K562 (cell line): ENCODE data around the gene YIPF4. TPM values are rescaled to one million over a fixed set of nuclear protein-coding genes. Genes with fewer than 3 reads are reported as not detected.
A peak's percentile ranks its signal among the peaks of the same experiment; 100 is the strongest.

Experiments
- ATAC-seq: fragments of 200-7000 bp; cut with Tn5 transposase; 3 replicates; pipeline ENCODE4 v1.9.1; 2020; ENCODE audit warnings: moderate library complexity
- BruUV-seq: library from RNA; stranded (reverse); fragments of 400-500 nt; replicated peaks from 2 replicates; lab custom pipeline; 2021; lab: Mats Ljungman, UMichigan
- CTCF ChIA-PET: fragments of 300-600 bp; formaldehyde crosslinking; extraction: SDS; loops from one replicate; lab custom pipeline; 2021; ENCODE audit warnings: low intra/inter-chr PET ratio; lab: Yijun Ruan, JAX
- POLR2A ChIA-PET: fragments of 300-600, 350-650 bp; sonication (Branson Sonifier 250); formaldehyde crosslinking; extraction: SDS; loops from one replicate; lab custom pipeline; 2021; ENCODE audit warnings: antibody characterized with exemption, inconsistent platforms; lab: Yijun Ruan, JAX
- DNase-seq, 4 experiments: peaks; one replicate each; pipeline versions ENCODE4 v3.0.0 to v3.0.0-alpha.2; 2011 to 2018; ENCODE audit warnings: low spot score in 3 of 4, mixed read lengths in 3 of 4; ENCODE audit errors: extremely low read depth in 1 of 4
- FAIRE-seq: peaks from 2 replicates; lab custom pipeline; 2011; peaks lifted over from hg19 to GRCh38; lab: Jason Lieb, UNC
- H2AFZ ChIP-seq: 2 replicates; pipeline ENCODE4 v1.6.0; 2011; ENCODE audit warnings: low read depth, low read length, control low read depth, inconsistent platforms
- H3K27ac ChIP-seq: fragments of 200-600 bp; 3 replicates; pipeline ENCODE4 v1.8.0; 2011; ENCODE audit warnings: low read depth, mild to moderate bottlenecking, control low read depth, inconsistent platforms, low read length, moderate library complexity, mixed read lengths; ENCODE audit errors: extremely low read depth
- H3K27me3 ChIP-seq, 2 experiments: fragments of 300-600 bp in 1 of 2; 2 replicates in 1 of 2; 3 replicates in 1 of 2; pipeline versions ENCODE4 v1.6.0 to v1.8.0; 2011; ENCODE audit warnings: inconsistent platforms in 2 of 2, low read length in 2 of 2, mild to moderate bottlenecking in 1 of 2, mixed read lengths in 1 of 2, moderate library complexity in 1 of 2; ENCODE audit not compliant: control insufficient read depth in 2 of 2, insufficient read depth in 2 of 2
- H3K36me3 ChIP-seq: fragments of 300-600 bp; 3 replicates; pipeline ENCODE4 v1.8.0; 2011; ENCODE audit warnings: mild to moderate bottlenecking, low read length, inconsistent platforms; ENCODE audit not compliant: control insufficient read depth, insufficient read depth
- H3K4me1 ChIP-seq, 2 experiments: fragments of 200-600 bp in 1 of 2; replicated peaks in 1 of 2; 2 replicates in 1 of 2; 3 replicates in 1 of 2; pipeline versions ENCODE4 v1.5.1 to v1.8.0; 2011; ENCODE audit warnings: inconsistent platforms in 2 of 2, low read length in 2 of 2, mild to moderate bottlenecking in 1 of 2, mixed read lengths in 1 of 2, moderate library complexity in 1 of 2; ENCODE audit not compliant: control insufficient read depth in 2 of 2, insufficient read depth in 2 of 2
- H3K4me2 ChIP-seq: 2 replicates; pipeline ENCODE4 v1.6.1; 2011; ENCODE audit warnings: low read length, control low read depth, inconsistent platforms, mixed read lengths; ENCODE audit not compliant: insufficient read depth
- H3K4me3 ChIP-seq: fragments of 200-600 bp; sonication (generic), shearing (Covaris generic); 2 replicates; pipeline ENCODE4 v1.5.1; 2016; ENCODE audit warnings: control low read depth, inconsistent platforms
- H3K79me2 ChIP-seq: fragments of 200-600 bp; 3 replicates; pipeline ENCODE4 v1.8.0; 2011; ENCODE audit warnings: low read length, inconsistent platforms; ENCODE audit not compliant: control insufficient read depth, insufficient read depth
- H3K9ac ChIP-seq, 2 experiments: 2 replicates each; pipeline versions ENCODE4 v1.6.0 to v1.6.1; 2011; ENCODE audit warnings: low read depth in 2 of 2, low read length in 2 of 2, control low read depth in 1 of 2, inconsistent platforms in 1 of 2, mild to moderate bottlenecking in 1 of 2, mixed read lengths in 1 of 2; ENCODE audit not compliant: insufficient read depth in 1 of 2
- H3K9me1 ChIP-seq: one replicate; pipeline ENCODE4 v1.6.0; 2011; ENCODE audit warnings: inconsistent platforms, mild to moderate bottlenecking, low read length, moderate library complexity; ENCODE audit not compliant: control insufficient read depth, insufficient read depth
- H3K9me3 ChIP-seq: replicated peaks from 2 replicates; pipeline ENCODE4 v1.5.1; 2011; ENCODE audit warnings: low read depth, low read length, inconsistent platforms; ENCODE audit not compliant: control insufficient read depth, insufficient read depth
- H4K20me1 ChIP-seq: replicated peaks from 2 replicates; pipeline ENCODE4 v1.6.1; 2011; ENCODE audit warnings: low read length, inconsistent platforms, mixed read lengths; ENCODE audit not compliant: control insufficient read depth, insufficient read depth
- ADNP ChIP-seq: fragments of 200-800 bp; sonication (Bioruptor generic); IDR thresholded peaks from 2 replicates; pipeline ENCODE4 v1.6.1; 2016; ENCODE audit warnings: missing genetic modification characterization, missing compliant biosample characterization
- CREM ChIP-seq: IDR thresholded peaks from 2 replicates; pipeline ENCODE4 v1.6.1; 2014; ENCODE audit warnings: antibody characterized with exemption, low read depth
- DACH1 ChIP-seq: fragments of 450-650 bp; IDR thresholded peaks from 2 replicates; pipeline ENCODE4 v1.6.1; 2018; ENCODE audit not compliant: partially characterized antibody
- FOXJ2 ChIP-seq: fragments of 200-800 bp; sonication (Bioruptor generic); IDR thresholded peaks from 2 replicates; pipeline ENCODE4 v1.6.1; 2016; ENCODE audit warnings: missing genetic modification characterization, missing compliant biosample characterization
- GABPB2 ChIP-seq: fragments of 250-450 bp; sonication (Bioruptor Pico); conservative IDR thresholded peaks from 2 replicates; pipeline ENCODE4 v1.5.1; 2021; ENCODE audit warnings: mild to moderate bottlenecking
- KLF13 ChIP-seq: fragments of 450-650 bp; IDR thresholded peaks from 2 replicates; pipeline ENCODE4 v1.6.1; 2016; ENCODE audit warnings: missing genetic modification characterization, low read depth, mild to moderate bottlenecking, missing compliant biosample characterization, moderate library complexity, borderline replicate concordance
- SREBF2 ChIP-seq: sonication (generic); formaldehyde crosslinking; IDR thresholded peaks from 2 replicates; pipeline ENCODE4 v1.4.0; 2020; ENCODE audit warnings: mild to moderate bottlenecking, missing genetic modification reagents
- ZFX ChIP-seq: sonication (generic); formaldehyde crosslinking; IDR thresholded peaks from 2 replicates; pipeline ENCODE4 v1.8.0; 2022; ENCODE audit warnings: mild to moderate bottlenecking, missing genetic modification reagents, moderate library complexity
- ZNF23 ChIP-seq: fragments of 250-450 bp; sonication (Bioruptor Pico); IDR thresholded peaks from 2 replicates; pipeline ENCODE4 v1.4.0; 2020; ENCODE audit warnings: mild to moderate bottlenecking
- ZNF436 ChIP-seq: fragments of 250-450, 450-650 bp; sonication (Bioruptor Pico); formaldehyde crosslinking; IDR thresholded peaks from 2 replicates; pipeline ENCODE4 v1.7.0; 2020; ENCODE audit warnings: mild to moderate bottlenecking
- WGBS: fragments of 100-300 bp; shearing (Covaris generic); methylation state at CpG from one replicate; pipeline ENCODE4 v1.1.6; 2016; ENCODE audit warnings: low coverage, mixed read lengths; ENCODE audit not compliant: insufficient coverage; ENCODE audit errors: missing lambda C conversion rate; 5-methylcytosine and 5-hydroxymethylcytosine counted together
- in situ Hi-C: fragments of 300-500 bp; cut with MboI; formaldehyde crosslinking; loops from 4 replicates; pipeline ENCODE4 v1.15.0; 2018; ENCODE audit warnings: inconsistent platforms, mixed read lengths
- intact Hi-C: fragments of 100-400 bp; cut with micrococcal nuclease; formaldehyde crosslinking; loops from 2 replicates; pipeline ENCODE4 v1.14.2; 2022
- polyA plus RNA-seq, 8 experiments: library from polyadenylated mRNA; depleted of rRNA in 4 of 8; stranded (reverse) in 5 of 8; unstranded in 3 of 8; fragments of >200 nt; fragmentation: Nextera tagmentation in 2 of 8; fragmentation: Illumina TruSeq in 1 of 8; extraction: Ambion mirVana in 2 of 8; extraction: Trizol in 1 of 8; gene quantifications; 2 replicates each; pipeline versions ENCODE4 v1.2.1 to v1.2.3, GENCODE V29; 2011 to 2014; ENCODE audit warnings: inconsistent platforms in 1 of 8, missing spikeins in 1 of 8
- total RNA-seq, 7 experiments: library from RNA; depleted of rRNA in 6 of 7; stranded (reverse); fragments of >200 nt in 6 of 7; fragmentation: Illumina TruSeq in 2 of 7; extraction: Trizol in 2 of 7; gene quantifications; 2 replicates each; pipeline versions ENCODE4 v1.2.1 to v1.2.3, GENCODE V29; 2011 to 2021; ENCODE audit warnings: low replicate concordance in 1 of 7
- TF ChIP-seq, protein P1 (sequence below): fragments of 450-650 bp; IDR thresholded peaks from 2 replicates; pipeline ENCODE4 v1.6.1; 2016; ENCODE audit warnings: antibody characterized with exemption

The YIPF4 gene
- total and polyA plus RNA-seq, 9 of the 15 experiments (the other 6 are each of a cell fraction or from before 2014, with no cell fraction given) = 4.9 to 46.9 (median 17.5) TPM

DNA sequence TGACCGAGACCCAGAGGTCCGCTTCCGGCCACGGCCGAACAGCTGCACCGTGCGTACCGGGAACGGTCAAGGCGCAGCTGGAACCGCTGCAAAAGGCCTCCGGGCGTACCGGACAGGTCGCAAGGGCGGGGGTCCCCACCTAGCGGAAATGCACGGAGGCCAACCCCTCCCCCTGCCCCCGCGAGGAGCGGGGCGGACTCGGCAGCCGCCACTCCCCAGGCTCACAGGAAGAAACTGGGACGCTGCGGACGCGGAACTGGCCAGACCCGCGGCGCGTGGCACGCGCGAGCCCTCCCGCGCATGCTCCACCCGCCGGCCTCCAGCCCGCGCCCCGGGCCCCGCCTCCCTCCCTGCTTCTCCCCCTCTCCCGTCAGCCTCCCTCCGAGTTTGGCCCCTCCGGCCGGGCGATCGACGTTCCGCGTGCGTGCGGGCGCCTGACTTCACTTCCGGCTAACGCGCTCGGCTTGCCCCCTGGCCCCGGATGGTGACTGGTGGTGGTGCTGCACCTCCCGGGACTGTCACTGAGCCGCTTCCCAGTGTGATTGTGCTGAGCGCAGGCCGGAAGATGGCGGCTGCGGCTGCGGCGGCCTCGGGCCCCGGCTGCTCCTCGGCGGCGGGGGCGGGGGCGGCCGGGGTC is 79.1 kb downstream of the YIPF4 start, which contains the start of gene BIRC6:
Gene BIRC6, plus strand, starts transcription at position 343 of the 637 bp plus-strand sequence. Its CDS starts 139 bp downstream, at position 482.
- Histone ChIP-seq H3K4me2 (peak within 1 kb of the TSS; percentile 88), H2AFZ (peak within 1 kb of the TSS; percentile 82), H3K27ac (peak within 1 kb of the TSS; percentile 91), H3K9me1 (no peaks in the 10 kb centered on the region), H3K9me3 (no peaks in the 10 kb centered on the region), H3K9ac (peak within 1 kb of the TSS; percentile 93 to 95), H4K20me1 (peaks cover 19% of the 10 kb centered on the region), H3K27me3 (no peaks in the 10 kb centered on the region), H3K79me2 (peaks cover 55% of the 10 kb centered on the region), H3K4me1 (peaks cover 7 to 9% of the 10 kb centered on the region in 2 experiments; a peak in 4 of 5 replicates), H3K4me3 (peak within 1 kb of the TSS; percentile 87), H3K36me3 (peaks cover 28% of the 10 kb centered on the region)
- CTCF ChIA-PET = no interaction called here
- FAIRE-seq (peak; percentile 76), ATAC-seq (peak; percentile 91), DNase-seq (peak; percentile 95 to 98 (median 97))
- BruUV-seq = no TSS peak
- POLR2A ChIA-PET = interaction anchor here (0.6 kb wide), 1 partner anchor 429 kb away, joined by 3 read pairs; no protein-coding TSS in a partner anchor
- intact Hi-C loops (loop anchor here (10.0 kb wide), 1 partner anchor 192 kb away; the partner anchor contains the start of gene SLC30A6), in situ Hi-C loops (no loop called here)
- under 1% methylated on average over 48 of the region's 76 CpGs for WGBS
- TF ChIP-seq ADNP (tag) = no peak
- peak; percentile 68 for TF ChIP-seq DACH1
- TF ChIP-seq, protein P1, sequence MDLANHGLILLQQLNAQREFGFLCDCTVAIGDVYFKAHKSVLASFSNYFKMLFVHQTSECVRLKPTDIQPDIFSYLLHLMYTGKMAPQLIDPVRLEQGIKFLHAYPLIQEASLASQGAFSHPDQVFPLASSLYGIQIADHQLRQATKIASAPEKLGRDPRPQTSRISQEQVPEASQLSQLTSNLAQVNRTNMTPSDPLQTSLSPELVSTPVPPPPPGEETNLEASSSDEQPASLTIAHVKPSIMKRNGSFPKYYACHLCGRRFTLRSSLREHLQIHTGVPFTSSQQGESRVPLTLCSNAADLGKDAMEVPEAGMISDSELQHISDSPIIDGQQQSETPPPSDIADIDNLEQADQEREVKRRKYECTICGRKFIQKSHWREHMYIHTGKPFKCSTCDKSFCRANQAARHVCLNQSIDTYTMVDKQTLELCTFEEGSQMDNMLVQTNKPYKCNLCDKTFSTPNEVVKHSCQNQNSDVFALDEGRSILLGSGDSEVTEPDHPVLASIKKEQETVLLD = peak; percentile 79; the same call in 1 of the 2 replicates
- TF ChIP-seq KLF13 (tag) = 0 out of 2 replicates have a peak, but pooled peaks have one; percentile 54
- TF ChIP-seq ZNF23 (CRISPR knock-in tag) = no peak
- TF ChIP-seq CREM = peak; percentile 92
- TF ChIP-seq ZFX (CRISPR knock-in tag) = peak; percentile 83
- TF ChIP-seq SREBF2 (CRISPR knock-in tag) = no peak
- TF ChIP-seq FOXJ2 = no peak
- no peak for TF ChIP-seq ZNF436 (CRISPR knock-in tag)
- no peak for TF ChIP-seq GABPB2 (CRISPR knock-in tag)
